Measurements from ENCODE around the gene HUNK. TPM values are rescaled to one million over a fixed set of nuclear protein-coding genes. Genes with fewer than 3 reads are reported as not detected.

HUNK gene
- total and polyA plus RNA-seq, 2 experiments from 2014 or later: 1.6 to 5.1 TPM

DNA sequence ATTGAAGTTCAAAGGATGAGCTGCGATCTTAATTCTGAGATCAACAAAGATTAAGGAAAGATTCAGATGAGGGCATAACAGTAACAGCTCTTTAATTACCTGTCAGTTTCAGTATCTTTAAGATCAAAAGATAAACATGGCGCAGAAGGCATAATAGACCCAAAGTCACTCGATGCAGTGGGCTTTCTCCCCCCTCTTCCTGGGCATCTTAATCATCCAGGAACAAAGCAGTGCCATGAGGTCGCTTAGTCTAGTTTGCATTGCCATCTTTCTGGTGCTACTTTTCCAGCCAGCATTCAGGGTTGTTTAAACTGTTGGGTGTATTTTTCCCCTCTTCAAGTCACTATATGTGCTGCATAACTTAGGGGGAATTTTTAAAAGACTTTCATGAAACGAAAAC lies 72.3 kb downstream of the HUNK start:
- peaks cover 34% of the 10 kb centered on the region for H3K4me1 Mint-ChIP-seq
- no peak for TF ChIP-seq EZH2 (IDR thresholded peaks at IDR 0.05; ENCODE audit: low read depth, unreplicated experiment)
- TF ChIP-seq JUNB (IDR thresholded peaks at IDR 0.05; ENCODE audit: unreplicated experiment): no peak
- no peak for TF ChIP-seq STAT1 (IDR thresholded peaks at IDR 0.05; ENCODE audit: unreplicated experiment)
- TF ChIP-seq NANOG (IDR thresholded peaks at IDR 0.05; ENCODE audit: borderline replicate concordance): no peak
- TF ChIP-seq EZH2phosphoT487 (IDR thresholded peaks at IDR 0.05; ENCODE audit: unreplicated experiment): no peak
- no peak for TF ChIP-seq POLR2AphosphoS5 (IDR thresholded peaks at IDR 0.05; ENCODE audit: low read depth)
- TF ChIP-seq, protein P1, sequence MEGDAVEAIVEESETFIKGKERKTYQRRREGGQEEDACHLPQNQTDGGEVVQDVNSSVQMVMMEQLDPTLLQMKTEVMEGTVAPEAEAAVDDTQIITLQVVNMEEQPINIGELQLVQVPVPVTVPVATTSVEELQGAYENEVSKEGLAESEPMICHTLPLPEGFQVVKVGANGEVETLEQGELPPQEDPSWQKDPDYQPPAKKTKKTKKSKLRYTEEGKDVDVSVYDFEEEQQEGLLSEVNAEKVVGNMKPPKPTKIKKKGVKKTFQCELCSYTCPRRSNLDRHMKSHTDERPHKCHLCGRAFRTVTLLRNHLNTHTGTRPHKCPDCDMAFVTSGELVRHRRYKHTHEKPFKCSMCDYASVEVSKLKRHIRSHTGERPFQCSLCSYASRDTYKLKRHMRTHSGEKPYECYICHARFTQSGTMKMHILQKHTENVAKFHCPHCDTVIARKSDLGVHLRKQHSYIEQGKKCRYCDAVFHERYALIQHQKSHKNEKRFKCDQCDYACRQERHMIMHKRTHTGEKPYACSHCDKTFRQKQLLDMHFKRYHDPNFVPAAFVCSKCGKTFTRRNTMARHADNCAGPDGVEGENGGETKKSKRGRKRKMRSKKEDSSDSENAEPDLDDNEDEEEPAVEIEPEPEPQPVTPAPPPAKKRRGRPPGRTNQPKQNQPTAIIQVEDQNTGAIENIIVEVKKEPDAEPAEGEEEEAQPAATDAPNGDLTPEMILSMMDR (conservative IDR thresholded peaks at IDR 0.05; ENCODE audit: low read depth in 2 of 2): no peak
- no peak for TF ChIP-seq ETS1 (IDR thresholded peaks at IDR 0.05)
- TF ChIP-seq REST (IDR thresholded peaks at IDR 0.05; ENCODE audit: unreplicated experiment): no peak
- no peak for TF ChIP-seq ZNF331 (CRISPR knock-in tag; IDR thresholded peaks at IDR 0.05; ENCODE audit: low read depth)
- TF ChIP-seq ZNF114 (CRISPR knock-in tag; IDR thresholded peaks at IDR 0.05): no peak
- TF ChIP-seq, protein P2, sequence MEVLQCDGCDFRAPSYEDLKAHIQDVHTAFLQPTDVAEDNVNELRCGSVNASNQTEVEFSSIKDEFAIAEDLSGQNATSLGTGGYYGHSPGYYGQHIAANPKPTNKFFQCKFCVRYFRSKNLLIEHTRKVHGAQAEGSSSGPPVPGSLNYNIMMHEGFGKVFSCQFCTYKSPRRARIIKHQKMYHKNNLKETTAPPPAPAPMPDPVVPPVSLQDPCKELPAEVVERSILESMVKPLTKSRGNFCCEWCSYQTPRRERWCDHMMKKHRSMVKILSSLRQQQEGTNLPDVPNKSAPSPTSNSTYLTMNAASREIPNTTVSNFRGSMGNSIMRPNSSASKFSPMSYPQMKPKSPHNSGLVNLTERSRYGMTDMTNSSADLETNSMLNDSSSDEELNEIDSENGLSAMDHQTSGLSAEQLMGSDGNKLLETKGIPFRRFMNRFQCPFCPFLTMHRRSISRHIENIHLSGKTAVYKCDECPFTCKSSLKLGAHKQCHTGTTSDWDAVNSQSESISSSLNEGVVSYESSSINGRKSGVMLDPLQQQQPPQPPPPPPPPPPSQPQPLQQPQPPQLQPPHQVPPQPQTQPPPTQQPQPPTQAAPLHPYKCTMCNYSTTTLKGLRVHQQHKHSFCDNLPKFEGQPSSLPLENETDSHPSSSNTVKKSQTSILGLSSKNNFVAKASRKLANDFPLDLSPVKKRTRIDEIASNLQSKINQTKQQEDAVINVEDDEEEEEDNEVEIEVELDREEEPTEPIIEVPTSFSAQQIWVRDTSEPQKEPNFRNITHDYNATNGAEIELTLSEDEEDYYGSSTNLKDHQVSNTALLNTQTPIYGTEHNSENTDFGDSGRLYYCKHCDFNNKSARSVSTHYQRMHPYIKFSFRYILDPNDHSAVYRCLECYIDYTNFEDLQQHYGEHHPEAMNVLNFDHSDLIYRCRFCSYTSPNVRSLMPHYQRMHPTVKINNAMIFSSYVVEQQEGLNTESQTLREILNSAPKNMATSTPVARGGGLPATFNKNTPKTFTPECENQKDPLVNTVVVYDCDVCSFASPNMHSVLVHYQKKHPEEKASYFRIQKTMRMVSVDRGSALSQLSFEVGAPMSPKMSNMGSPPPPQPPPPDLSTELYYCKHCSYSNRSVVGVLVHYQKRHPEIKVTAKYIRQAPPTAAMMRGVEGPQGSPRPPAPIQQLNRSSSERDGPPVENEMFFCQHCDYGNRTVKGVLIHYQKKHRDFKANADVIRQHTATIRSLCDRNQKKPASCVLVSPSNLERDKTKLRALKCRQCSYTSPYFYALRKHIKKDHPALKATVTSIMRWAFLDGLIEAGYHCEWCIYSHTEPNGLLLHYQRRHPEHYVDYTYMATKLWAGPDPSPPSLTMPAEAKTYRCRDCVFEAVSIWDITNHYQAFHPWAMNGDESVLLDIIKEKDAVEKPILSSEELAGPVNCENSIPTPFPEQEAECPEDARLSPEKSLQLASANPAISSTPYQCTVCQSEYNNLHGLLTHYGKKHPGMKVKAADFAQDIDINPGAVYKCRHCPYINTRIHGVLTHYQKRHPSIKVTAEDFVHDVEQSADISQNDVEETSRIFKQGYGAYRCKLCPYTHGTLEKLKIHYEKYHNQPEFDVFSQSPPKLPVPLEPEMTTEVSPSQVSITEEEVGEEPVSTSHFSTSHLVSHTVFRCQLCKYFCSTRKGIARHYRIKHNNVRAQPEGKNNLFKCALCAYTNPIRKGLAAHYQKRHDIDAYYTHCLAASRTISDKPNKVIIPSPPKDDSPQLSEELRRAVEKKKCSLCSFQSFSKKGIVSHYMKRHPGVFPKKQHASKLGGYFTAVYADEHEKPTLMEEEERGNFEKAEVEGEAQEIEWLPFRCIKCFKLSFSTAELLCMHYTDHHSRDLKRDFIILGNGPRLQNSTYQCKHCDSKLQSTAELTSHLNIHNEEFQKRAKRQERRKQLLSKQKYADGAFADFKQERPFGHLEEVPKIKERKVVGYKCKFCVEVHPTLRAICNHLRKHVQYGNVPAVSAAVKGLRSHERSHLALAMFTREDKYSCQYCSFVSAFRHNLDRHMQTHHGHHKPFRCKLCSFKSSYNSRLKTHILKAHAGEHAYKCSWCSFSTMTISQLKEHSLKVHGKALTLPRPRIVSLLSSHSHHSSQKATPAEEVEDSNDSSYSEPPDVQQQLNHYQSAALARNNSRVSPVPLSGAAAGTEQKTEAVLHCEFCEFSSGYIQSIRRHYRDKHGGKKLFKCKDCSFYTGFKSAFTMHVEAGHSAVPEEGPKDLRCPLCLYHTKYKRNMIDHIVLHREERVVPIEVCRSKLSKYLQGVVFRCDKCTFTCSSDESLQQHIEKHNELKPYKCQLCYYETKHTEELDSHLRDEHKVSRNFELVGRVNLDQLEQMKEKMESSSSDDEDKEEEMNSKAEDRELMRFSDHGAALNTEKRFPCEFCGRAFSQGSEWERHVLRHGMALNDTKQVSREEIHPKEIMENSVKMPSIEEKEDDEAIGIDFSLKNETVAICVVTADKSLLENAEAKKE (CRISPR knock-in tag; IDR thresholded peaks at IDR 0.05): no peak
- no peak for TF ChIP-seq CREB1 (CRISPR knock-in tag; IDR thresholded peaks at IDR 0.05; ENCODE audit: low read depth)
- no peak overlapping the region for H3K27ac Mint-ChIP-seq
- Histone ChIP-seq H3K4me2 (no peak overlapping the region), H3K27ac (ENCODE audit: low read depth) (no peak overlapping the region), H3K9me2 (ENCODE audit: insufficient read depth) (no peaks in the 10 kb centered on the region), H3K36me3 (ENCODE audit: insufficient read depth) (no peaks in the 10 kb centered on the region), H3K4me1 (ENCODE audit: insufficient read depth) (peaks cover 41% of the 10 kb centered on the region), H3K79me2 (replicated peaks; ENCODE audit: insufficient read depth) (no peaks in the 10 kb centered on the region; the same call in 1 of the 2 replicates), H4K20me1 (replicated peaks; ENCODE audit: insufficient read depth) (no peaks in the 10 kb centered on the region), H3F3A (replicated peaks; ENCODE audit: low read depth) (no peaks in the 10 kb centered on the region), H3K27me3 (ENCODE audit: insufficient read depth) (no peaks in the 10 kb centered on the region), H3K4me3 (no peak overlapping the region), H2AFZ (no peak overlapping the region)
- no peak for DNase-seq (ENCODE audit: low spot score)
- H3K36me3 Mint-ChIP-seq (ENCODE audit: low read depth): peaks cover 8% of the 10 kb centered on the region; the same call in 2 of the 3 replicates
- H3K27me3 Mint-ChIP-seq (ENCODE audit: insufficient read depth, low read depth, poor library complexity): peaks cover 8% of the 10 kb centered on the region
- H3K9me3 Mint-ChIP-seq: no peaks in the 10 kb centered on the region
- ATAC-seq: no peak
- no peak overlapping the region for H3K4me3 Mint-ChIP-seq
